ENCODE measurements around the gene XYLT1.

- no peak for TF ChIP-seq SP1 (IDR thresholded peaks at IDR 0.05; ENCODE audit: low read depth, low read length)
- no peak for TF ChIP-seq CTCF (IDR thresholded peaks at IDR 0.05; ENCODE audit: control extremely low read depth in 1 of 3, insufficient read depth in 1 of 3, low read depth in 1 of 3, low read length in 3 of 3)
- TF ChIP-seq EGR1 (IDR thresholded peaks at IDR 0.05; ENCODE audit: borderline replicate concordance, low read depth, low read length), result no peak
- TF ChIP-seq EZH2 (IDR thresholded peaks at IDR 0.05; ENCODE audit: low read depth, low read length, severe bottlenecking), result no peak
- TF ChIP-seq RFX5 (IDR thresholded peaks at IDR 0.05; ENCODE audit: borderline replicate concordance, low read depth, low read length), result no peak
- TF ChIP-seq BCL11A (IDR thresholded peaks at IDR 0.05; ENCODE audit: low read depth in 2 of 2, low read length in 2 of 2), result no peak
- TF ChIP-seq ATF2 (IDR thresholded peaks at IDR 0.05; ENCODE audit: low read length), result no peak
- no peak for TF ChIP-seq YY1 (IDR thresholded peaks at IDR 0.05; ENCODE audit: low read depth, low read length)
These were observed 319.4 kb downstream of the XYLT1 start for GRCh38 chr16:17151335-17151734.

Measured in H1 (cell line).